NOMO-1 (cell line): ENCODE data around the gene CCDC179.
A peak's percentile ranks its signal among the peaks of the same experiment; 100 is the strongest.

ENCODE experiments used
- DNase-seq, 2 experiments: peaks; one replicate each; lab custom pipeline; 2025; ENCODE audit not compliant: unreplicated experiment in 2 of 2; lab: John Stamatoyannopoulos, UW

CCDC179 gene

GRCh38 chr11:22860241-22860640 is at the start of gene CCDC179:
CCDC179 (minus strand) TSS chr11:22860474; CDS start chr11:22860421, 53 bp downstream.
- no peak for DNase-seq

DNA sequence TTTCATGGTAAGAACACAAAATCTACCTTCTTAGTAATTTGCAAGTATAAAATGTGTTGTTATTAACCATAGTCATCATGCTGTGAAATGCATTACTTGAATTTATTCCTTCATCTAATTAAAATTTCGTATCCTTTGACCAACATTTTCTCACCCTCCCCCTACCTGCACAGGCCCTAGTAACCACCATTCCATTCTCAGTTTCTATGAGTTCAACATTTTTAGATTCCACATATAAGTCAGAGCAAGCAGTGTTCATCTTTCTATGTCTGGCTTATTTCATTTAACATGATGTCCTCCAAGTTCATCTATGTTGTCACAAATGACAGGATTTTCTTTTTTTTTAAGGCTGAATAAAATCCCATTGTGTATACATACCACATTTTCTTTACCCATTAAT is 43.5 kb upstream of the CCDC179 start:
- no peak for DNase-seq

GRCh38 chr11:22901603-22902002 is 41.3 kb upstream of the CCDC179 start:
- no peak for DNase-seq

DNA sequence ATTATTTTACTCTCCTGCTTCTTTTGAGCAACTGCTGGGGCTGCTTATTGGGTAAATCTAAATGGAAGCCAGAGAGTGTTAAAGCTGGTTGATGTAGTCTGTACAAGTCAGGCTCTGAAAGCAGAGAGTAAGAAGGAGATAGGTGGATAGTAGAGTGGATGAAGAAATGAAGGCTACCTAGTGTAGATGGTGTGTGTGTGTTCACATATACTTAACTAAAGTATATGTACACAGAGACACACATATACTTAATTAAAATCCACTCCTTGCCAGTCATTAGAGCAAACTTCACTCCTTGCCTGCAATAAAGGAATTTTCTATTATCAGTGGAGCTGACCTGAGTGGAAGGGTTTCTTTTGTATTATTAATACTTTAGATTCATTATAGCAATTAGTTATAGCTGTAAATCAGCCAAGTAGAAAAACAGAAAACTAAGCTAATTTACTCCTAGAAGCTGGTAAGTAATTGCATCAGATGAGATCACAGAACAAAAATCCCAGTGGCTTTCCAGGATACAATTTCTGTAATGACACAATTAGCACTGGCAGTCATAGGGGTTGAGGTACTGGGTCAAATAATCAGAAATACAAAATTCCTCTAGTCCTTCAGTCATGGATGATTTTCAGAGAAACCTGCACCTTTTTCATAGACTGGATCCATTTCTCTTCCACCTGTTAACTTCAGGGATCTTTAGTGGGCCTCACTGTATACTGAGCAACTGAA is 40.7 kb upstream of the CCDC179 start:
- no peak for DNase-seq

GRCh38 chr11:22898036-22898435 is 37.8 kb upstream of the CCDC179 start:
- DNase-seq = no peak

GRCh38 chr11:22890227-22890626 is 30.0 kb upstream of the CCDC179 start:
- DNase-seq = no peak

DNA sequence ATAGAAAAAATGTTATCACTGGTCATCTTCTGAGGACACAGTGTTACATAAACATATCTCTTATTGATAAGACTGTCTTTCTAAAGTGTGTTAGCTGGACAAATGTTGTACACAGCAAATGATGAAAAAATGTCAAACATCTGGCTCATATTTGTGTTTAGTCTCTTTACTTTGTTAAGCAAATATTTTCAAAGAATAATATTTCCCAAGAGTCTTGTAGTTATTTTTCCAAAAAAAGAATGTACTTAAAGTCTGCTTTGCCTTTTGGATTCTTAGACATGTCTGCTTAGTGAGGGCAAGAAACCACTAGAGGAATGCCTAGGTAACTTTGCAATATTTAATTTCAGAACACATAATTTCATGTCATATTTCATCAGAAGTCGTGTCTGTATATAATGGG is 23.9 kb upstream of the CCDC179 start:
- DNase-seq = no peak

GRCh38 chr11:22879630-22880029 is 19.4 kb upstream of the CCDC179 start:
- DNase-seq = no peak

- DNase-seq = no peak
Measured at GRCh38 chr11:22878604-22879003, 18.3 kb upstream of the CCDC179 start.

GRCh38 chr11:22878039-22878438 is 17.8 kb upstream of the CCDC179 start:
- DNase-seq = no peak

DNA sequence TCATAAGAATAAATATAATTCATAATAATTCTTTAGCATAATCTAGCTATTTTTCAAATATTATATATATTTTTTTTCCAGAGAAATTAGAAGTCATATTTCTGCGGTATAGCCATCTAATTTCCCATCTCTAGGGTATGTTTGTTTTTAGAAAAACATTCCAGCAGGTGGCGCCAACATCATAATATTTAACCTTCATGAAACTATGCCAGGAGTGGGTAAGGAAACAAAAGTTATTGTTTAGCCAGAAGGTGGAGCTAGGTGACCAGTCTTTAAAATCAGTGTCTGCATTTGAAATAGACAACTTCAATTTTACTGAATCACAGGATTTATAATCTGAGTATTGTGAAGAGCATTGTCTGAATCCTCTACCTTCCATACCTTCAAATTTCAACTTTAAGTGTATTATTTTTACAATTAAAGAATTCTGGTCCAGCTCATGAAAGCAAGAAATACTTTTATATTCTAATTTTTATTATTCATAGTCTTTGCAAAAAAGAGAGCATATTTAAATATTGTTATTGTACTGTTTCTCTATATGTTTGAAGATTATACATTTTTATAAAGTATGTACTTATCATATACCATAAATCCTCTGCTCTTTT is 15.7 kb upstream of the CCDC179 start:
- peak; percentile 25 to 88 for DNase-seq

DNA sequence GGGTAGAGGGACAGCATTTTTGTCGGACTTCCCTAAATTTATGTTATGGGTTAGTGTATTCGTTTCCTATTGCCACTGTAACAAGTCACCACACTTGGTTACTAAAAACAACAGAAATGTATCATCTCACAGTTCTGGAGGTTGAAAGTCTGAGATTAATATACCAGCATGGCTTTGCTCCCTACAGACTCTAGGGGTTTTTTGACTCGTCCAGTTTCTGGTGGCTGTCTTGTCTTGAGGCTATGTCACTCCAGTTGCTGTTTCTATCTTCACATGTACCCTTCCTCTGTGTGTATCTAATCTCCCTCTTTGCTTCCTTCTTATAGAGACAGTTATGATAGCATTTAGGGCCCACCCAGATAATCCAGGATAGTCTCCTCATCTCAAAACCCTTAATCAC is 9.1 kb upstream of the CCDC179 start:
- no peak for DNase-seq

GRCh38 chr11:22859756-22860155 is 518 bp downstream of the CCDC179 start:
- peak in 1 of 2 experiments; percentile 27 for DNase-seq

- peak in 1 of 2 experiments; percentile 27 for DNase-seq
Measured at GRCh38 chr11:22851477-22851876, 8.8 kb downstream of the CCDC179 start.

GRCh38 chr11:22846726-22847125 is 13.5 kb downstream of the CCDC179 start:
- no peak for DNase-seq

DNA sequence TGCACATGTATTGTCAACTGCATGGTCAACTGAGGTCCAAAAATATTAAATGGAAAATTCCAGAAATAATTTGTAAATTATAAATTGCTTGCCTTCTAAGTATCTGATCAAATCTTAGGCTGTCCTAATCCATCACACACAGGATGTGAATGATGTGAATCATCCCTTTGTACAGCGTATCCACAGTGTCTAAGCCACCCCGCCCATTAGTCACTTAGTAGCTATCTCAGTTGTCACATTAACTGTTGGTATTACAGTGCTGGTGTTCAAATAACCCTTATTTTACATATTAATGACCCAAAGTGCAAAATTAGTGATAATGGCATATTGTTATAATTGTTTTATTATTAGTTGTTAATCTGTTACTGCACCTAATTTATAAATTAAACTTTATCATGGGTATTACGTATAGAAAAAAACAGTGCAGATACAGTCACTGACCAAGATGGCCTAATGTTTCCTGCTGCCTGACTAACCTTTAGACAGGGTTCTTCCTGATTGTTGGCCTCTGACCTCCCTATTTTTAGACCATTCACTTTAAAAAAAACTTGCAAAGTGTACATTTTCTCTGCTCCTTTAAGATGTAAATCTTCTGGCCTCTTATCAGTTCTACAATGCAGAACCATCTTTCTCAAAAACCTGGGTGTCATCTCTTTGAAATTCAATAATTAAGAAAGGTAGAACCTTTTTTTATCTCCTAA is 27.8 kb downstream of the CCDC179 start:
- DNase-seq = no peak

GRCh38 chr11:22830082-22830414 is 30.2 kb downstream of the CCDC179 start:
- DNase-seq = no peak

DNA sequence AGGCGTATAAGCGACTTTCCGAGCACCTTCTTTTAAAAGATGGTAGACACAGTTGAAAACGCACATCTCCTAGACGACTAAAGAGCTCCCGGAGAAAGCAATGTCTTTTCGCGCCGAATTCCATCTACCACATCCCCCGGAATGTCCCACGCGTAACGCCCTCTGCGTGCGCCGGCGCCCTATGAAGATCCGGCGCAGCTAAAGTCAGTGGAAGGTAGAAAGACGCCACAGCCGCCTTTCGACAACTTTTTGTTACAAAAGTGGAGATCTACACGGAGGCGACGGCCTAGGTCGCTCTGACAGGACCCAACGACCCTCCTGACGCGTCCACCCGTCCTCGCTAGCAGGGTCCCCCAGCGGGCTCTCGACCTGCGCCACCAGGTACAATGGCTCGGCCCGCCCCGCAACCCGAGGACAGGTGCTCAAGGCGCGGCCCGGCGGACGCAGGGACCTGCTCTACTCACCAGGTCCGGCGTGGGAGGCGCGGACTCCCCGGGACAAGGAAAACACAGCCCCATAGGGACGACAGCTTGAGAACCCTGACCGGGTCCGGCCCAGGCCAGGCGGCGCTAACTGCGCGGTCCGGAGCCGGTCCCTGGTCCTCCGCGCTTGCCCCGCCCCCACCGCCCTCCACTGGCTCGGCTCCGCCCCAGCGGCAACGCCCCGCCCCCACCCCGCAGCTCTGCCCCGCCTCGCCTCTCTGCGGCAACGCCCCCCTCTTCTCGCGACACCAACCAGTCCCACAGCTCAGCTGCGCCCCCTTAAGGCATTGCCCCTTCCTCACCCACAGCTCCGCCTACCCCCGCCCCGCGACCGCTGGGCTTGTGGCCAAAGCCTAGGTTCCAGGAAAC is 30.8 kb downstream of the CCDC179 start, which contains the start of gene SVIP:
Gene SVIP, minus strand, starts transcription at position 571 of the 851 bp plus-strand sequence. Its CDS starts 53 bp downstream, at position 518.
- peak; percentile 79 to 84 for DNase-seq

GRCh38 chr11:22828373-22828772 is 31.9 kb downstream of the CCDC179 start:
- no peak for DNase-seq

DNA sequence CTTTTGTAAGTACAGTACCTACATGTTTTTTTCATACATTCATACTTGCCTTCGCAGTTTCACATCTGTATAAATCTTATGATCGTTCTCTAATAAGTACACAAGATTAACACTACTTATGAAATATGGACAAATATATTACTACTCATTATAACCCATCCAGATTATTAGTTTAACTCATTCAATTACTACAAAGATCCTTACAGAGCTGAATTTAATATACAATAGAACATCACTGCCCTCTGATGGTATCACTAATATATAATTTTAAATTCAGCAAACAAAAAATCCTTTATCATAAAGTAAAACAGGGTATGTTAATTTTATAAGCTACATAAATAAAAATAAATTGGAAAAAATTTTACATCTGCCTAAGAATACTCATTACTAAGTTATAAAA is 38.1 kb downstream of the CCDC179 start:
- DNase-seq = no peak

DNA sequence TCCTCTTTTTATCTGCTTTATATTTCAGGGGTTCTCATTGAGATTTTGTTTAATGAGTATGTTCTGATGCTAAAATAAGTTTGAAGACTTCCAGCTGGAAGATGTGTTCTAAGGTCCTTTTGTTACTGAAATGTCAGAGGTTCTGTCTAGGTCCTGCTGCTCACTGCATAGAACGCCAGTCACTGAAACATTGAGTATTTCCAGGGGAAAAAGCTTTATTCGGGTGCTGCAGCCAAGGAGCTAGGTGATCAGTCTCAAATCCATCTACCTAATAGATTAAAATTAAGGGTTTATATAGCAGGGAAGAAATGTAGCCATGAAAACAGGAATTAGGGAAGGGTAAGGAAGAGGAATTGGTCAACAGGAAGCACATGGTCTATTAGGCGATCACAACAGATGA is 50.4 kb downstream of the CCDC179 start:
- no peak for DNase-seq
